H9 (cell line): ENCODE measurements around the gene HDAC6. TPM values are rescaled to one million over a fixed set of nuclear protein-coding genes. Genes with fewer than 3 reads are reported as not detected.
A peak's percentile ranks its signal among the peaks of the same experiment; 100 is the strongest.

ENCODE experiments used
- DNase-seq: peaks from one replicate; pipeline ENCODE4 v3.0.0-alpha.2; 2017
- H2AFZ ChIP-seq: one replicate; pipeline ENCODE4 v1.6.1; 2013; ENCODE audit warnings: mild to moderate bottlenecking, low read length, control low read depth, moderate library complexity
- H2AK5ac ChIP-seq: 2 replicates; pipeline ENCODE4 v1.6.1; 2013; ENCODE audit warnings: low read length, control low read depth, mixed read lengths; ENCODE audit not compliant: insufficient read length
- H2BK120ac ChIP-seq: one replicate; pipeline ENCODE4 v1.6.1; 2013; ENCODE audit warnings: low read depth, mild to moderate bottlenecking, low read length, control low read depth, inconsistent platforms; ENCODE audit not compliant: poor library complexity, severe bottlenecking
- H2BK12ac ChIP-seq: 2 replicates; pipeline ENCODE4 v1.6.1; 2013; ENCODE audit warnings: low read length, control low read depth, mixed read lengths, low read depth; ENCODE audit not compliant: insufficient read length
- H2BK15ac ChIP-seq: 2 replicates; pipeline ENCODE4 v1.6.1; 2013; ENCODE audit warnings: low read depth, low read length, control low read depth
- H2BK20ac ChIP-seq: one replicate; pipeline ENCODE4 v1.6.1; 2013; ENCODE audit warnings: low read depth, mild to moderate bottlenecking, low read length, control low read depth, inconsistent platforms; ENCODE audit not compliant: poor library complexity, severe bottlenecking
- H2BK5ac ChIP-seq: 2 replicates; pipeline ENCODE4 v1.6.1; 2013; ENCODE audit warnings: low read length, control low read depth, mixed read lengths; ENCODE audit not compliant: insufficient read length
- H3K14ac ChIP-seq: 2 replicates; pipeline ENCODE4 v1.6.1; 2013; ENCODE audit warnings: low read length, control low read depth; ENCODE audit not compliant: insufficient read depth
- H3K18ac ChIP-seq: 2 replicates; pipeline ENCODE4 v1.6.1; 2013; ENCODE audit warnings: low read depth, mild to moderate bottlenecking, mixed read lengths, low read length, control low read depth; ENCODE audit not compliant: insufficient read length
- H3K23ac ChIP-seq: 2 replicates; pipeline ENCODE4 v1.6.1; 2013; ENCODE audit warnings: low read length, control low read depth, mixed read lengths, low read depth; ENCODE audit not compliant: insufficient read length
- H3K23me2 ChIP-seq: 2 replicates; pipeline ENCODE4 v1.6.1; 2013; ENCODE audit warnings: low read depth, mild to moderate bottlenecking, mixed read lengths, low read length, control low read depth; ENCODE audit not compliant: insufficient read length, poor library complexity, severe bottlenecking
- H3K27ac ChIP-seq: 2 replicates; pipeline ENCODE4 v1.5.1; 2013; ENCODE audit warnings: low read length, control low read depth, mixed read lengths, low read depth; ENCODE audit not compliant: insufficient read length
- H3K27me3 ChIP-seq: 2 replicates; pipeline ENCODE4 v1.6.1; 2013; ENCODE audit warnings: low read length, control low read depth, inconsistent platforms; ENCODE audit not compliant: insufficient read depth
- H3K4ac ChIP-seq: 2 replicates; pipeline ENCODE4 v1.6.1; 2013; ENCODE audit warnings: low read depth, mild to moderate bottlenecking, control low read depth, inconsistent platforms, low read length, moderate library complexity
- H3K4me1 ChIP-seq: 2 replicates; pipeline ENCODE4 v1.6.1; 2013; ENCODE audit warnings: low read length, control low read depth, inconsistent platforms; ENCODE audit not compliant: insufficient read depth
- H3K4me2 ChIP-seq: 2 replicates; pipeline ENCODE4 v1.6.1; 2013; ENCODE audit warnings: low read length, control low read depth, mixed read lengths; ENCODE audit not compliant: insufficient read length, insufficient read depth
- H3K56ac ChIP-seq: 2 replicates; pipeline ENCODE4 v1.6.1; 2013; ENCODE audit warnings: low read depth, mild to moderate bottlenecking, mixed read lengths, low read length, control low read depth; ENCODE audit not compliant: insufficient read length
- H3K79me1 ChIP-seq: 2 replicates; pipeline ENCODE4 v1.6.1; 2013; ENCODE audit warnings: low read depth, mild to moderate bottlenecking, moderate library complexity, low read length, control low read depth, inconsistent platforms; ENCODE audit not compliant: insufficient read depth, poor library complexity, severe bottlenecking
- H3K79me2 ChIP-seq: 2 replicates; pipeline ENCODE4 v1.6.1; 2013; ENCODE audit warnings: low read length, control low read depth, inconsistent platforms; ENCODE audit not compliant: insufficient read depth
- H3K9ac ChIP-seq: 2 replicates; pipeline ENCODE4 v1.6.1; 2013; ENCODE audit warnings: low read length, control low read depth, mixed read lengths; ENCODE audit not compliant: insufficient read length; ENCODE audit errors: extremely low read depth
- H3K9me3 ChIP-seq: one replicate; pipeline ENCODE4 v1.6.1; 2013; ENCODE audit warnings: low read depth, low read length, inconsistent platforms; ENCODE audit not compliant: control insufficient read depth
- H3T11ph ChIP-seq: one replicate; pipeline ENCODE4 v1.6.1; 2013; ENCODE audit warnings: mild to moderate bottlenecking, low read length, control low read depth, inconsistent platforms
- H4K20me1 ChIP-seq: one replicate; pipeline ENCODE4 v1.6.1; 2013; ENCODE audit not compliant: control insufficient read depth, insufficient read length, insufficient read depth
- H4K5ac ChIP-seq: 2 replicates; pipeline ENCODE4 v1.6.1; 2013; ENCODE audit warnings: low read depth, mild to moderate bottlenecking, mixed read lengths, low read length, control low read depth; ENCODE audit not compliant: insufficient read length
- H4K8ac ChIP-seq: replicated peaks from 2 replicates; pipeline ENCODE4 v1.6.1; 2013; ENCODE audit warnings: low read length, control low read depth, mixed read lengths, low read depth; ENCODE audit not compliant: insufficient read length
- H4K91ac ChIP-seq: 2 replicates; pipeline ENCODE4 v1.6.1; 2013; ENCODE audit warnings: low read depth, mild to moderate bottlenecking, moderate library complexity, mixed read lengths, low read length, control low read depth; ENCODE audit not compliant: insufficient read length
- H3K27ac Mint-ChIP-seq, 3 experiments: 2 replicates in 2 of 3; 3 replicates in 1 of 3; pipeline ENCODE4 v1.8.0; 2020 to 2021; ENCODE audit warnings: mixed read lengths in 3 of 3, mild to moderate bottlenecking in 1 of 3, moderate library complexity in 1 of 3
- H3K27me3 Mint-ChIP-seq: 2 replicates; pipeline ENCODE4 v1.8.0; 2021; ENCODE audit warnings: low read depth, mild to moderate bottlenecking, moderate library complexity, mixed read lengths
- H3K36me3 Mint-ChIP-seq, 3 experiments: 2 replicates in 2 of 3; 3 replicates in 1 of 3; pipeline ENCODE4 v1.8.0; 2020 to 2021; ENCODE audit warnings: low read depth in 3 of 3, mixed read lengths in 3 of 3; ENCODE audit not compliant: insufficient read depth in 1 of 3
- H3K4me1 Mint-ChIP-seq, 2 experiments: 2 replicates each; pipeline ENCODE4 v1.8.0; 2020; ENCODE audit warnings: mixed read lengths in 2 of 2
- H3K4me3 Mint-ChIP-seq, 2 experiments: 2 replicates in 1 of 2; 3 replicates in 1 of 2; pipeline ENCODE4 v1.8.0; 2020 to 2021; ENCODE audit warnings: mild to moderate bottlenecking in 2 of 2, mixed read lengths in 2 of 2, moderate library complexity in 1 of 2
- H3K9me3 Mint-ChIP-seq, 2 experiments: 2 replicates in 1 of 2; 3 replicates in 1 of 2; pipeline ENCODE4 v1.8.0; 2020; ENCODE audit warnings: mild to moderate bottlenecking in 2 of 2, mixed read lengths in 2 of 2, moderate library complexity in 1 of 2
- CTCF ChIP-seq: fragments of 200-600 bp; sonication (generic); conservative IDR thresholded peaks from 3 replicates; pipeline ENCODE4 v1.8.0; 2021; ENCODE audit warnings: antibody characterized with exemption, mild to moderate bottlenecking
- WGBS: extraction: QIAGEN DNeasy Blood & Tissue Kit; methylation state at CpG from one replicate; pipeline ENCODE4 v1.1.7; 2013; ENCODE audit warnings: missing lambda C conversion rate, low lambda C conversion rate, mixed read lengths; ENCODE audit not compliant: insufficient read length; ENCODE audit errors: extremely low coverage; 5-methylcytosine and 5-hydroxymethylcytosine counted together
- total RNA-seq: library from RNA; stranded (reverse); gene quantifications from 2 replicates; pipeline ENCODE4 v1.2.1, GENCODE V29; 2021

HDAC6 gene
- total RNA-seq, 1 experiment from 2014 or later: 52.8 TPM

GRCh38 chrX:48786825-48787504, 14.9 kb upstream of the HDAC6 start:
- Histone ChIP-seq H3K4me2 (no peak overlapping the region), H3K27me3 (no peaks in the 10 kb centered on the region), H3K23me2 (no peaks in the 10 kb centered on the region), H2AFZ (no peak overlapping the region), H3K4ac (no peak overlapping the region), H3K9me3 (peaks cover 19% of the 10 kb centered on the region), H2BK20ac (no peak overlapping the region), H4K8ac (no peak overlapping the region), H4K91ac (no peak overlapping the region), H3K56ac (no peak overlapping the region), H2AK5ac (no peak overlapping the region), H3K18ac (no peak overlapping the region), H3K14ac (no peak overlapping the region), H2BK5ac (no peak overlapping the region), H2BK120ac (no peak overlapping the region), H3K27ac (no peak overlapping the region), H3T11ph (no peak overlapping the region), H3K9ac (no peak overlapping the region), H2BK12ac (no peak overlapping the region), H3K79me2 (no peaks in the 10 kb centered on the region), H4K20me1 (no peaks in the 10 kb centered on the region), H2BK15ac (no peak overlapping the region), H3K23ac (no peak overlapping the region), H3K79me1 (no peaks in the 10 kb centered on the region), H3K4me1 (no peaks in the 10 kb centered on the region), H4K5ac (no peak overlapping the region)
- H3K27ac Mint-ChIP-seq: no peak overlapping the region
- H3K27me3 Mint-ChIP-seq: peaks cover 18% of the 10 kb centered on the region
- H3K4me1 Mint-ChIP-seq: no peaks in the 10 kb centered on the region
- DNase-seq: no peak
- TF ChIP-seq CTCF: no peak
- WGBS: no CpG with 5 or more reads among the region's 6 CpGs
- H3K4me3 Mint-ChIP-seq: peak overlapping the region in 1 of 2 experiments; percentile 13; a peak in 2 of 5 replicates
- peaks cover 0 to 3% (median 2%) of the 10 kb centered on the region in 3 experiments; a peak in 3 of 7 replicates for H3K36me3 Mint-ChIP-seq
- peaks cover 63 to 78% of the 10 kb centered on the region in 2 experiments for H3K9me3 Mint-ChIP-seq
